ENCODE measurements around the gene VMP1. TPM values are rescaled to one million over a fixed set of nuclear protein-coding genes. Genes with fewer than 3 reads are reported as not detected.

VMP1 gene
- total RNA-seq, 1 donor from 2014 or later, result 417 TPM

DNA sequence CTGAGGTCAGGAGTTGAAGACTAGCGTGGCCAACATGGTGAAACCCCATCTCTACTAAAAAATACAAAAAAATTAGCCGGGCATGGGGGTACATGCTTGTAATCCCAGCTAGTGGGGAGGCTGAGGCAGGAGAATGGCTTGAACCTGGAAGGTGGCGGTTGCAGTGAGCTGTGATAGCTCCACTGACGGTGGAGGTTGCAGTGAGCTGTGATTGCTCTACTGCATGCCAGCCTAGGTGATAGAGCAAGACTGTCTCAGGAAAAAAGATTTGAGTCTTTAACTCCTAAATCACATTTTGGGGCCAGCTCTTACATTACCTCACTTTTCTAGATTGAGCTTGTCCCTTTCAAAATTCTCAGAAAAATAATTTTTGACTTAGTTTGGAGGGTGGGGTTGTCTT, 15.2 kb downstream of the VMP1 start:
- H3K27ac Mint-ChIP-seq, result no peak overlapping the region
- H3K36me3 Mint-ChIP-seq (ENCODE audit: low read depth), result peaks cover 7% of the 10 kb centered on the region
- no peak overlapping the region for H3K4me3 Mint-ChIP-seq
- intact Hi-C loops (cut with micrococcal nuclease), result no loop called here
- no peak for DNase-seq
- H3K9me3 Mint-ChIP-seq, result no peaks in the 10 kb centered on the region
- H3K4me1 Mint-ChIP-seq, result peaks cover 9% of the 10 kb centered on the region
- no peaks in the 10 kb centered on the region for H3K27me3 Mint-ChIP-seq

DNA sequence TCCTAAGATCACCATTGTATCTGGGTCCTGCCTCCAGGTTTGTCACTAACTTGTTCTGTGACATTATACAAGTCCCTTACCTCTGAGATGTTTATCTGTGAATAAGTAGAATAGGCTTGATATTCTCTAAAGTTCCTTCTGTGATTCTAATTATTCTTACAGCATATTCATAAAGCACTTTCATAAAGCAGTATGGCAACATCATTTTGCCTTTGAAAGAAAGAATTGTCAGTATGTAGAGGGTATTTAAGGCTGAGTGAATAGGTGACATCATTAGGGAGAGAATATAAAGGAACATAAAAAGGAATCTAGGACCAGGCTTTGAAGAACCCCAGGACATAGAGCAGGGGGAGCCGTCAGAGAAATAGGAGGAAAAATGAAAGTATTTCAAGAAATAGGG, 15.6 kb downstream of the VMP1 start:
- no peak overlapping the region for H3K27ac Mint-ChIP-seq
- H3K9me3 Mint-ChIP-seq, result no peaks in the 10 kb centered on the region
- H3K4me3 Mint-ChIP-seq, result no peak overlapping the region
- H3K36me3 Mint-ChIP-seq (ENCODE audit: low read depth), result peaks cover 7% of the 10 kb centered on the region
- DNase-seq, result no peak
- no peaks in the 10 kb centered on the region for H3K27me3 Mint-ChIP-seq
- H3K4me1 Mint-ChIP-seq, result peaks cover 9% of the 10 kb centered on the region
- intact Hi-C loops (cut with micrococcal nuclease), result no loop called here

DNA sequence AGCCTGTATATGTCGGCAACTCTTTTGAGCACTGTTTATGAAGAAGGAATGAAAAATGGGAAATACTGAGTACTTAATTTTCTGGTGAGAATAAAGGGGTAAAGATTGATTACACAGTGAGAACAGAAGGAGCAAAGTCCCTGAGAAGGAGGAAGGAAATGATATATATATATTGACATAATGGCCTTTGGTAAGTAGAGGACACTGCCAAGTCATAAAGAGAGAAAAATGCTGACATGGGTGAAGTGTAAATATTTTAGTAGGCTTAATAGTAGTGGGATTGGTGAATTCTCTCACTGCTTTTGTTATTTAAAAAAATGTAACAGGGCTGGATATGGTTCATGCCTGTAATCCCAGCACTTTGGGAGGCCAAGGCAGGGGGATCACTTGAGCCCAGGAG, 16.2 kb downstream of the VMP1 start:
- Mint-ChIP-seq H3K4me1 (peaks cover 7% of the 10 kb centered on the region), H3K4me3 (no peak overlapping the region), H3K27ac (no peak overlapping the region), H3K36me3 (ENCODE audit: low read depth) (peaks cover 5% of the 10 kb centered on the region), H3K27me3 (no peaks in the 10 kb centered on the region), H3K9me3 (no peaks in the 10 kb centered on the region)
- no peak for DNase-seq
- intact Hi-C loops (cut with micrococcal nuclease), result no loop called here

DNA sequence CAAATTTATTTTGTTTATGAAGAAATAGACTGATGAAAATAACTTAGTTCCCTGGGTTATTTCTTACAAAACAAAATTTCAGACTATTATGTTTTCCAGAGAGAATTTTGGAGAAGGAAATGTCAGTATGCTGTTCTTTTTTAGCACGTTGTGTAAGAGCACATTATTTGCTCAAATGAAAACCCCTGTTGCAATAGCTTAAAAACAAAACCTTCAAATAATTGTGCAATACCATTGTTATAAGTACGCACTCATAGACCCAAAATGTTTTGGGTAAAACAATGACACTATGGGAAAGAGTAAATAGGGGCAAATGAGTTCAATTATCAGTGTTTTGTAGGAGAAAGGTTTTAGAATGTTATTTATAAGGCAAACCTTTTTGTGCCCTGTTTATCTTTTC, 18.2 kb downstream of the VMP1 start:
- intact Hi-C loops (cut with micrococcal nuclease), result no loop called here
- no peaks in the 10 kb centered on the region for H3K9me3 Mint-ChIP-seq
- no peak for DNase-seq
- no peak overlapping the region for H3K27ac Mint-ChIP-seq
- peaks cover 7% of the 10 kb centered on the region for H3K4me1 Mint-ChIP-seq
- peaks cover 3% of the 10 kb centered on the region for H3K36me3 Mint-ChIP-seq (ENCODE audit: low read depth)
- H3K4me3 Mint-ChIP-seq, result no peak overlapping the region
- H3K27me3 Mint-ChIP-seq, result no peaks in the 10 kb centered on the region

DNA sequence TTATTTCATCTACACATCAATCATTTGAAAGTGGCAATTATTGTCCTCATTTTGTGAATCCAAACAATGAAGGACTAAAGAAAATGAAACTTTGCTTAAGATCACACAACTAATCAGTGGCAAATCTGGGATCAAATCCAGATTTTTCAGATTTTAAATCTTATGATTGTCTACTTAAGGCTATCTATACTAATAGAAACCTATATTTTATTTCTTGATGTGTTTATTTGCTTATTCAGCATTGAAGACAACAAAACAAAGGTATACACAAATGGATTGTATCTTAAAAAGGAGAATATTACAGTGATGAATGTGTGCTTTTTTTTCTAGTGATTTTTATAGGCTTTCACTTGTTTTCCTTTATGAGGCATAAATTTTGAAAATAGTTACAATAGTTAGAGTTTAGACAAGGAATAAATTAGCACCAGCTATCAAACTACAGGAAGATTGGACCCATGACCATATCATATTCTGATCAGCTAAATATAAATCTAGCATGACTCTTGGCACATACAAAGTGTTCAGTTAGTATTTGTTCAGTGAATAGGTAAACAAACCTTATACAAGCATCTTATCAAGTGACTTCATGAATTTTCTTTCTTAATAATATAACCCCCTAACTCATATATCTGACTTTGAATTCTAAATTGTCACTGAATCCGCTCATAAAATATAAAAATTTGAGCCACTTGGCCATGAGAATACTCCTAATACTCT, 20.5 kb downstream of the VMP1 start:
- no peaks in the 10 kb centered on the region for H3K9me3 Mint-ChIP-seq
- no peak overlapping the region for H3K4me3 Mint-ChIP-seq
- H3K27me3 Mint-ChIP-seq, result no peaks in the 10 kb centered on the region
- H3K27ac Mint-ChIP-seq, result no peak overlapping the region
- H3K36me3 Mint-ChIP-seq (ENCODE audit: low read depth), result peaks cover 6% of the 10 kb centered on the region
- DNase-seq, result no peak
- intact Hi-C loops (cut with micrococcal nuclease), result no loop called here
- H3K4me1 Mint-ChIP-seq, result peaks cover 5% of the 10 kb centered on the region

DNA sequence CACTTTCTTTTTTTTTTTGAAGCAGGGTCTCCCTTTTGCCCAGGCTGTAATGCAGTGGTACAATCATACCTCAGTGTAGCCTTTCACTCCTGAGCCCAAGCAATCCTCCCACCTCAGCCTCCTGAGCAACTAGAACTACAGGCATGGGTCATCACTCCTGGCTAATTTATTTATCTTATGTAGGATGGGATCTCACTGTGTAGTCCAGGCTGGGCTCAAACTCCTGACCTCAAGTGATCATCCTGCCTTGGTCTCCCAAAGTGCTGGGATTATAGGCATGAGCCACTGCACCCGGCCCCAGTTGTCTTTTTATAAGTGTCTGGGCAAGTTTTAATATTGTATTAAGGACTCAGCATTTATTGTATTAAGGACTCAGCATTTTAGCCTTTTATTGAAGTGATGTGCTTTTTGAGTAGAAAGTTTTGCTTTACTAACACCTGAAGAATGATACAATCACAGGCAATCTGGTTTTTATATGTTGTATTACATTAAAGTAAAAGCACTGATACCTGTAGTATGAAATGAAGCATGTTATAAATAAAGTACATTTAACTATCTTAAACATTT, 22.9 kb downstream of the VMP1 start:
- no peak overlapping the region for H3K27ac Mint-ChIP-seq
- H3K27me3 Mint-ChIP-seq, result no peaks in the 10 kb centered on the region
- intact Hi-C loops (cut with micrococcal nuclease), result no loop called here
- H3K4me3 Mint-ChIP-seq, result no peak overlapping the region
- H3K9me3 Mint-ChIP-seq, result no peaks in the 10 kb centered on the region
- DNase-seq, result no peak
- H3K4me1 Mint-ChIP-seq, result peaks cover 5% of the 10 kb centered on the region
- H3K36me3 Mint-ChIP-seq (ENCODE audit: low read depth), result peaks cover 14% of the 10 kb centered on the region

DNA sequence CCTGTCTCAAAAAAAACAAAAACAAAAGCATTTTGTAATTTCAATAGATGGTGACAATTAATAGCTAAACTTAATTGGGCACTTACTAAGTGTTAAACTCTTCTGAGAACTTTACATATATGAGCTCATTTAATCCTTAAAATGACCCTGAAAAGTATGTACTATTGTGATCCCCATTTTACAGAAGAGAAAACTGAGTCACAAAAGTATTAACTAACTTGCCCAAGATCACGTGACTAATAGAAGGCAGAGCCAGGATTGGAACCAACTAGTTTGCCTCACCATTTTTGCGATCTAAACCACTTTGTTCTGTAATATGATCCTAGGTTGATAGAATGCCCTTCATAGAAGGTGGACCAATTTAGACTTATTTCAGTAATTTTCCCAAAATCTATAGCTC, 26.2 kb downstream of the VMP1 start:
- DNase-seq, result no peak
- H3K4me3 Mint-ChIP-seq, result no peak overlapping the region
- H3K36me3 Mint-ChIP-seq (ENCODE audit: low read depth), result peaks cover 25% of the 10 kb centered on the region
- no peaks in the 10 kb centered on the region for H3K9me3 Mint-ChIP-seq
- H3K27me3 Mint-ChIP-seq, result no peaks in the 10 kb centered on the region
- H3K27ac Mint-ChIP-seq, result no peak overlapping the region
- intact Hi-C loops (cut with micrococcal nuclease), result no loop called here
- peaks cover 5% of the 10 kb centered on the region for H3K4me1 Mint-ChIP-seq

DNA sequence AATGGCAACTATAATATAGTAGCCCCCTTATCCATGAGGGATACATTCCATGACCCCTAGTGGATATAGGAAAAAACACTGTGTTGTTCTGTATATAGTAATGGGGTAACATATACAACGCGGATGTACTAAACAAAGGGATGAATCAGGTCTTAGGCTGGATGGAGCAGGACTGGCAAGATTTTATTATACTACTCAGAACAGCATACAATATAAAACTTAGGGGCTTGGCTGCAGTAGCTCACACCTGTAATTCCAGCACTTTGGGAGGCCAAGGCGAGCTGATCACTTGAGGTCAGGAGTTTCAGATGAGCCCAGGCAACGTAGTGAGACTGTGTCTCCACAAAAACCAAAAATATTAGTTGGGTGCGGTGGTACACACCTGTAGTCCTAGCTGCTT, 26.8 kb downstream of the VMP1 start:
- Mint-ChIP-seq H3K36me3 (ENCODE audit: low read depth) (peaks cover 25% of the 10 kb centered on the region), H3K27ac (no peak overlapping the region), H3K4me3 (no peak overlapping the region), H3K9me3 (no peaks in the 10 kb centered on the region), H3K4me1 (peaks cover 5% of the 10 kb centered on the region), H3K27me3 (no peaks in the 10 kb centered on the region)
- DNase-seq, result no peak
- intact Hi-C loops (cut with micrococcal nuclease), result no loop called here

DNA sequence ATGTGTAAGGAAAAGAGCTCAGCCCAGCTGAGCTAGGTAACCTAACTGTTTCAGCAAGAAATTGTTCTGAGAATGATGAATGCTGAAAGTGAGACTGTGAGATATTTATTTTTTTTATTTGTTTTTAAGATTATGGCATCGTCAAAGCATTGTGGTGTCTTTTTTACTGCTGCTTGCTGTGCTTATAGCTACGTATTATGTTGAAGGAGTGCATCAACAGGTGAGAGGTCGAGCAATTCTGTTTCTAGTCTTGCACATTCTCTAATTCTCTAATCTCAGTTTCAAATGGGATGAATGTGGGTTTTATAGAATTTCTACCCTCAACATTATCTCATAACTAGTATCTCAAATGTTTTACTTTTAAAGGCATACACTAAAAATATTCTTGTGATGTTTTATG, 29.9 kb downstream of the VMP1 start:
- DNase-seq, result no peak
- no peak overlapping the region for H3K4me3 Mint-ChIP-seq
- H3K27ac Mint-ChIP-seq, result no peak overlapping the region
- no peaks in the 10 kb centered on the region for H3K4me1 Mint-ChIP-seq
- no peaks in the 10 kb centered on the region for H3K9me3 Mint-ChIP-seq
- peaks cover 25% of the 10 kb centered on the region for H3K36me3 Mint-ChIP-seq (ENCODE audit: low read depth)
- H3K27me3 Mint-ChIP-seq, result no peaks in the 10 kb centered on the region
- intact Hi-C loops (cut with micrococcal nuclease), result no loop called here

DNA sequence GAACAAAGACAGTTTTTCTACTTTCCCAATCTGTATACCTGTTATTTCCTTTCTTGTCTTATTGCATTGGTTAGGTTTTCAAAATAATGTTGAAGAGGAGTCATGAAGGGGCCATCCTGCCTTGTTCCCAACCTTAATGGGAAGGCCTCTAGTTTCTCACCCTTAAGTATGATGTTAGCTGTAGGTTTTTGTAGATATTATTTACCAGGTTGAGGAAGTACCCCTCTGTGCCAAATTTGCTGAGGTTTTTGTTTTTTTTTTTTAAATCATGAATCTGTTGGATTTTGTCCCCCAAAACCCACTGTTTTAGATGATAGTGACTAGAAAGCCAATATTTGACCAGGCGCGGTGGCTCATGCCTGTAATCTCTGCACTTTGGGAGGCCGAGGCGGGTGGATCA, 36.4 kb downstream of the VMP1 start:
- H3K27me3 Mint-ChIP-seq, result no peaks in the 10 kb centered on the region
- H3K9me3 Mint-ChIP-seq, result no peaks in the 10 kb centered on the region
- H3K4me1 Mint-ChIP-seq, result peaks cover 9% of the 10 kb centered on the region
- H3K27ac Mint-ChIP-seq, result no peak overlapping the region
- no peak for DNase-seq
- intact Hi-C loops (cut with micrococcal nuclease), result no loop called here
- H3K4me3 Mint-ChIP-seq, result no peak overlapping the region
- peaks cover 13% of the 10 kb centered on the region for H3K36me3 Mint-ChIP-seq (ENCODE audit: low read depth)

DNA sequence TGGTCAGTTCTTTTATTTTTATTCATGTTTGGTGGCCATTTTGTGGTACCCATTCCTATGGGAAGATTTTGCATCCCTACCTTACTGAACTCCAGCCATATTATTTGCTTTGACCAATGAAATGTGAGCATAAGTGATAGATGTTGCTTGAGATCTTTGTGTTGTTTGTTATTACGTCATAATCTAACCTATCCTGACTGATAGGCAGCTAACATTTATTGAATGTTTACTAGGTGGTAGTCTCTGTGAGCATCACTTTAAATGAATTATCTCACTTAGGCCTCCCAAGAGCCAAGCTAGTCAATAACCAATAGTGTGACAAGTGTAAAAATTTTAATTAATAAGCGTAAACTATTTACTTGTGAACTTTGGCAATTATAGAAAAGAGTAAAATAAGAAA, 37.6 kb downstream of the VMP1 start:
- no peak for DNase-seq
- Mint-ChIP-seq H3K4me3 (no peak overlapping the region), H3K27me3 (no peaks in the 10 kb centered on the region), H3K4me1 (peaks cover 10% of the 10 kb centered on the region), H3K36me3 (ENCODE audit: low read depth) (peaks cover 11% of the 10 kb centered on the region), H3K27ac (no peak overlapping the region), H3K9me3 (no peaks in the 10 kb centered on the region)
- intact Hi-C loops (cut with micrococcal nuclease), result no loop called here

DNA sequence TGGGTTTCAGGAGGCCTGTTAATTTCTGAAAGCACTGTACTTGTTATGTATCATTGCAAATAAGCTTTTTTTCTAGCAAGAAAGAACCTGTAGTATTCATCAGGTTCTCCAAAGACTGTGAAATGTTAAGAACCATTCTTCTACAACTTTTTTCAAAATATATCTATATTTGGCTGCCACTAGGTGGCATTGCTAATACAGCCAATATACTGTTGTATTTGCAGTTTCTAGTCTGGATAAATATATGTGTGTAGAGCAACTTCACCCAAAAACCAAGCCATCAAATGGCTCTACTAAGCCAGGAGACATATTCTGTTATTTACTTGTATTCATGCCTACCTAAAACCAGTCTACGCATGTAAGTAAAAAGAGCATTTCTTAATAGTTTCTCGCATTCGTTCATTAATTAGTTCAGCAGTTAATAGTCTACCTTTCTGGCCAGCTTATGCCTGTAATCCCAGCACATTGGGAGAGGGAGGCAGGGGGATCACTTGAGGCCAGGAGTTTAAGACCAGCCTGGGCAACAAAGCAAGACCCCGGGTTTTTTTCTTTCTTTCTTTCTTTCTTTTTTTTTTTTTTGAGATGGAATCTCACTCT, 39.5 kb downstream of the VMP1 start:
- Mint-ChIP-seq H3K4me1 (peaks cover 19% of the 10 kb centered on the region), H3K27ac (peak overlapping the region; percentile 20), H3K9me3 (no peaks in the 10 kb centered on the region), H3K4me3 (no peak overlapping the region), H3K27me3 (no peaks in the 10 kb centered on the region), H3K36me3 (ENCODE audit: low read depth) (peaks cover 11% of the 10 kb centered on the region)
- peak; percentile 74 for DNase-seq
- intact Hi-C loops (cut with micrococcal nuclease), result loop anchor here (1.0 kb wide), 1 partner anchor 112 kb away; no protein-coding TSS in a partner anchor

DNA sequence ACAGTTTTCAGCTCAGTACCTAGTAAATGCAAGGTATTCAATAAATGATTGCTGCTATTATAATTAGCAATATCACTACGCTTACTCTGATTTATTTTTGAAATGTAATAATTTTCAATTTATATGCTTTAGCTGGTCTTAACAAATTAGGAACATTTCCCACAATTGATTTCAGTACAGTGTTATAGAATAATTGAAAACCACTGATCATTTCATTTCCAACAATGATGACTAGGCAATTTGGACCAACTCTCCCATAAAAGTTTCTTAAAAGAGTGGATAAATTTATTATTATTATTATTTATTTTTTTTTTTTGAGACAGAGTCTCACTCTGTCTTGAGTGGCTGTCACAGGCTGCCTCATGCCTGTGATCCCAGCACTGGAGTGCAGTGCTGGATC, 41.1 kb downstream of the VMP1 start:
- Mint-ChIP-seq H3K27me3 (no peaks in the 10 kb centered on the region), H3K36me3 (ENCODE audit: low read depth) (peaks cover 4% of the 10 kb centered on the region), H3K27ac (no peak overlapping the region), H3K9me3 (no peaks in the 10 kb centered on the region), H3K4me1 (peaks cover 31% of the 10 kb centered on the region), H3K4me3 (no peak overlapping the region)
- intact Hi-C loops (cut with micrococcal nuclease), result no loop called here
- DNase-seq, result no peak

DNA sequence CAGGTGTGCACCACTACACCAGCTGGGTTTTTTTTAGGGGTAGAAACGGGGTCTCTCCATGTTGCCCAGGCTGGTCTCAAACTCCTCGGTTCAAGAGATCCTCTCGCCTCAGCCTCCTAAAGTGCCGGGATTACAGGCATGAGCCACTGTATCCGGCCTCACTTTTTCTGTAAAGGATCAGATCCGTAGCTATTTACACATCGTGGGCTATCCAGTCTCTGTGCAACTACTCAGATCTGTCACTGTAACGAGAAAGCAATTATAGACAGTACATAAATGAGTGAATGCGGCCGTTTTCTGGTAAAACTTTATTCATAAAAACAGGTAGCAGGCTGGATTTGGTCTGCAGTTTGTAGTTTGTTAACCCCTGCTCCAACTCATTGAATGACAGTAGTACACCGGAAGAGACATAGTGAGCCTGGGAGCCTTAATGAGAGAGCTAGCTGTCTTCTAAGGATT, 44.5 kb downstream of the VMP1 start:
- Mint-ChIP-seq H3K27ac (peak overlapping the region; percentile 83), H3K27me3 (no peaks in the 10 kb centered on the region), H3K4me3 (peak overlapping the region; percentile 61), H3K4me1 (peaks cover 53% of the 10 kb centered on the region), H3K36me3 (ENCODE audit: low read depth) (peaks cover 15% of the 10 kb centered on the region), H3K9me3 (no peaks in the 10 kb centered on the region)
- peak; percentile 71 for DNase-seq
- intact Hi-C loops (cut with micrococcal nuclease), result loop anchor here (1.0 to 5.0 kb wide), 2 partner anchors 94 to 285 kb away; no protein-coding TSS in a partner anchor

Measured in activated CD4-positive, alpha-beta T cell treated with anti-CD3 and anti-CD28 coated beads, Interleukin-2, amount 10 ng/mL, durations not matched to agents 24 days and 14 days (primary cell).